Left hindlimb (tissue), 1 donor: ENCODE data around the gene RGS1.
"Not testable (repeated sequence)": the region's sequence is repeated elsewhere in the genome, so short reads cannot be mapped to it uniquely, and the experiment has no call there.

Experiments used
- DNase-seq: peaks from one replicate; pipeline ENCODE4 v3.0.0-alpha.2; 2018

RGS1 gene

GRCh38 chr1:192575499-192576189 lies at the start of gene RGS1:
Gene RGS1 (plus strand): TSS chr1:192575773. CDS start chr1:192575793, 20 bp downstream.
- DNase-seq = no peak

- no peak for DNase-seq
These were observed 48.3 kb upstream of the RGS1 start for GRCh38 chr1:192527111-192527795.

- DNase-seq = no peak
These were observed 47.6 kb upstream of the RGS1 start for GRCh38 chr1:192527950-192528349.

- no peak for DNase-seq
These were observed 46.4 kb upstream of the RGS1 start for GRCh38 chr1:192529031-192529755.

GRCh38 chr1:192529811-192530210 lies 45.8 kb upstream of the RGS1 start:
- DNase-seq = no peak

- no peak for DNase-seq
These were observed 45.3 kb upstream of the RGS1 start for GRCh38 chr1:192530254-192530653.

GRCh38 chr1:192531037-192531703 lies 44.4 kb upstream of the RGS1 start:
- DNase-seq = not testable (repeated sequence)

- no peak for DNase-seq
These were observed 40.9 kb upstream of the RGS1 start for GRCh38 chr1:192534666-192535065.

- no peak for DNase-seq
These were observed 39.5 kb upstream of the RGS1 start for GRCh38 chr1:192535916-192536664.

- DNase-seq = no peak
These were observed 36.9 kb upstream of the RGS1 start for GRCh38 chr1:192538407-192539296.

GRCh38 chr1:192539297-192540092 lies 36.1 kb upstream of the RGS1 start:
- DNase-seq = peak; percentile 71

GRCh38 chr1:192543445-192543844 lies 32.1 kb upstream of the RGS1 start:
- DNase-seq = no peak

GRCh38 chr1:192545896-192546521 lies 29.6 kb upstream of the RGS1 start:
- DNase-seq = no peak

- DNase-seq = no peak
These were observed 28.9 kb upstream of the RGS1 start for GRCh38 chr1:192546596-192547190.

GRCh38 chr1:192547501-192547900 lies 28.1 kb upstream of the RGS1 start:
- DNase-seq = no peak

- DNase-seq = no peak
These were observed 25.6 kb upstream of the RGS1 start for GRCh38 chr1:192549937-192550336.

GRCh38 chr1:192550922-192551534 lies 24.5 kb upstream of the RGS1 start:
- no peak for DNase-seq

- no peak for DNase-seq
These were observed 22.8 kb upstream of the RGS1 start for GRCh38 chr1:192552760-192553191.

GRCh38 chr1:192553741-192554140 lies 21.8 kb upstream of the RGS1 start:
- no peak for DNase-seq
